HG03097 (cell line): ENCODE results near the gene AKIRIN1.
"Not testable (repeated sequence)": the region's sequence is repeated elsewhere in the genome, so short reads cannot be mapped to it uniquely, and the experiment has no call there.

ENCODE experiments used
- ATAC-seq: cut with Tn5 transposase; IDR thresholded peaks from one replicate; pipeline ENCODE4 v1.9.1; 2021; ENCODE audit not compliant: unreplicated experiment, low FRiP score

AKIRIN1 gene

GRCh38 chr1:38990738-38991637 lies at the start of gene AKIRIN1:
Gene AKIRIN1 (plus strand): TSS chr1:38991276. CDS start chr1:38991381, 105 bp downstream.
- peak; percentile 88 for ATAC-seq

GRCh38 chr1:38941527-38942019 lies 49.5 kb upstream of the AKIRIN1 start, which contains the start of gene RHBDL2:
Gene RHBDL2 (minus strand): TSS chr1:38941830. CDS start chr1:38919212, 22,618 bp downstream.
- no peak for ATAC-seq

- no peak for ATAC-seq
These were observed 48.2 kb upstream of the AKIRIN1 start for GRCh38 chr1:38942664-38943428.

GRCh38 chr1:38944547-38944946 lies 46.5 kb upstream of the AKIRIN1 start:
- ATAC-seq = no peak

- ATAC-seq = no peak
These were observed 40.5 kb upstream of the AKIRIN1 start for GRCh38 chr1:38950553-38950952.

- no peak for ATAC-seq
These were observed 37.6 kb upstream of the AKIRIN1 start for GRCh38 chr1:38953433-38953860.

- no peak for ATAC-seq
These were observed 32.1 kb upstream of the AKIRIN1 start for GRCh38 chr1:38958967-38959366.

- ATAC-seq = no peak
These were observed 29.0 kb upstream of the AKIRIN1 start for GRCh38 chr1:38962113-38962512.

GRCh38 chr1:38962560-38962959 lies 28.5 kb upstream of the AKIRIN1 start:
- no peak for ATAC-seq

- no peak for ATAC-seq
These were observed 26.9 kb upstream of the AKIRIN1 start for GRCh38 chr1:38964140-38964548.

GRCh38 chr1:38973145-38973544 lies 17.9 kb upstream of the AKIRIN1 start:
- not testable (repeated sequence) for ATAC-seq

- ATAC-seq = no peak
These were observed 17.2 kb upstream of the AKIRIN1 start for GRCh38 chr1:38973659-38974437.

GRCh38 chr1:38977399-38978244 lies 13.5 kb upstream of the AKIRIN1 start:
- ATAC-seq = not testable (repeated sequence)

- not testable (repeated sequence) for ATAC-seq
These were observed 12.9 kb upstream of the AKIRIN1 start for GRCh38 chr1:38978245-38978542.

- not testable (repeated sequence) for ATAC-seq
These were observed 11.7 kb upstream of the AKIRIN1 start for GRCh38 chr1:38979380-38979779.

GRCh38 chr1:38989979-38990378 lies 1.1 kb upstream of the AKIRIN1 start:
- ATAC-seq = no peak

GRCh38 chr1:38990386-38990737 lies 714 bp upstream of the AKIRIN1 start:
- peak; percentile 6 for ATAC-seq

- peak; percentile 4 for ATAC-seq
These were observed 749 bp downstream of the AKIRIN1 start for GRCh38 chr1:38991638-38992411.
